Osteoblast (primary cell): ENCODE results near the gene SLC37A3. TPM values are rescaled to one million over a fixed set of nuclear protein-coding genes. Genes with fewer than 3 reads are reported as not detected.
"Not testable (repeated sequence)": the region's sequence is repeated elsewhere in the genome, so short reads cannot be mapped to it uniquely, and the experiment has no call there.

ENCODE experiments used
- DNase-seq: peaks from one replicate; pipeline ENCODE4 v3.0.0; 2011; ENCODE audit warnings: low spot score, mixed read lengths; ENCODE audit not compliant: insufficient read length; ENCODE audit errors: missing footprints
- H2AFZ ChIP-seq: 2 replicates; pipeline ENCODE4 v1.6.0; 2011; ENCODE audit warnings: mild to moderate bottlenecking, low read length
- H3K27ac ChIP-seq: 2 replicates; pipeline ENCODE4 v1.5.1; 2011; ENCODE audit warnings: mild to moderate bottlenecking, low read depth, low read length, moderate library complexity
- H3K27me3 ChIP-seq: 2 replicates; pipeline ENCODE4 v1.6.0; 2012; ENCODE audit warnings: mild to moderate bottlenecking, control low read depth, inconsistent platforms, low read length, moderate library complexity; ENCODE audit not compliant: insufficient read depth
- H3K36me3 ChIP-seq: 2 replicates; pipeline ENCODE4 v1.5.1; 2011; ENCODE audit warnings: mild to moderate bottlenecking, low read length, control low read depth, moderate library complexity; ENCODE audit not compliant: insufficient read depth
- H3K4me1 ChIP-seq: 2 replicates; pipeline ENCODE4 v1.5.1; 2011; ENCODE audit warnings: mild to moderate bottlenecking, low read length, control low read depth, moderate library complexity; ENCODE audit not compliant: insufficient read depth
- H3K4me2 ChIP-seq: 2 replicates; pipeline ENCODE4 v1.6.0; 2011; ENCODE audit warnings: mild to moderate bottlenecking, low read length; ENCODE audit not compliant: insufficient read depth
- H3K4me3 ChIP-seq: fragments of 200-600 bp; sonication (generic); 3 replicates; pipeline ENCODE4 v1.5.1; 2012; ENCODE audit warnings: mild to moderate bottlenecking, low read length, inconsistent platforms; ENCODE audit not compliant: insufficient read depth
- H3K79me2 ChIP-seq: 2 replicates; pipeline ENCODE4 v1.6.0; 2012; ENCODE audit warnings: mild to moderate bottlenecking, low read length, control low read depth, inconsistent platforms; ENCODE audit not compliant: insufficient read depth
- H3K9me3 ChIP-seq: 2 replicates; pipeline ENCODE4 v1.5.1; 2011; ENCODE audit warnings: low read depth, low read length, control low read depth
- H4K20me1 ChIP-seq: 2 replicates; pipeline ENCODE4 v1.6.0; 2012; ENCODE audit warnings: mild to moderate bottlenecking, low read length, control low read depth; ENCODE audit not compliant: insufficient read depth
- CTCF ChIP-seq: IDR thresholded peaks from 2 replicates; pipeline ENCODE4 v1.5.1; 2011; ENCODE audit warnings: mild to moderate bottlenecking, low read depth, low read length, moderate library complexity; ENCODE audit errors: extremely low read depth
- total RNA-seq: library from RNA; depleted of rRNA; stranded (reverse); fragments of >200 nt; gene quantifications from 2 replicates; pipeline ENCODE4 v1.2.3, GENCODE V29; 2012

Gene SLC37A3
- total RNA-seq, 1 donor, result 73.5 TPM

- no peaks in the 10 kb centered on the region for H3K79me2 ChIP-seq
- no peaks in the 10 kb centered on the region for H4K20me1 ChIP-seq
- no peaks in the 10 kb centered on the region for H3K36me3 ChIP-seq
- no peak overlapping the region for H3K27ac ChIP-seq
- H3K4me3 ChIP-seq, result no peak overlapping the region
- DNase-seq, result no peak
- no peaks in the 10 kb centered on the region for H3K27me3 ChIP-seq
- no peak overlapping the region for H2AFZ ChIP-seq
- H3K9me3 ChIP-seq, result no peaks in the 10 kb centered on the region
- no peak for TF ChIP-seq CTCF
- H3K4me1 ChIP-seq, result peaks cover 14% of the 10 kb centered on the region
- H3K4me2 ChIP-seq, result no peak overlapping the region
Measured at GRCh38 chr7:140312141-140312846, 86.0 kb downstream of the SLC37A3 start.

- not testable (repeated sequence) for H3K9me3 ChIP-seq, H3K4me3 ChIP-seq, H3K79me2 ChIP-seq, H2AFZ ChIP-seq, H3K4me2 ChIP-seq, H4K20me1 ChIP-seq, H3K27me3 ChIP-seq, DNase-seq, H3K27ac ChIP-seq, H3K4me1 ChIP-seq, H3K36me3 ChIP-seq
Measured at GRCh38 chr7:140311128-140311527, 87.2 kb downstream of the SLC37A3 start.

GRCh38 chr7:140310337-140311002 is 87.9 kb downstream of the SLC37A3 start:
- no peak overlapping the region for H3K4me3 ChIP-seq

GRCh38 chr7:140308060-140308459 is 90.3 kb downstream of the SLC37A3 start:
- no peaks in the 10 kb centered on the region for H3K9me3 ChIP-seq
- H3K4me1 ChIP-seq, result no peaks in the 10 kb centered on the region
- no peak overlapping the region for H3K27ac ChIP-seq
- no peaks in the 10 kb centered on the region for H3K79me2 ChIP-seq
- H3K4me3 ChIP-seq, result no peak overlapping the region
- no peaks in the 10 kb centered on the region for H3K36me3 ChIP-seq
- no peaks in the 10 kb centered on the region for H4K20me1 ChIP-seq
- TF ChIP-seq CTCF, result no peak
- no peaks in the 10 kb centered on the region for H3K27me3 ChIP-seq
- no peak overlapping the region for H2AFZ ChIP-seq
- no peak for DNase-seq
- no peak overlapping the region for H3K4me2 ChIP-seq

More at GRCh38 chr7:140310337-140311002, 87.9 kb downstream of the SLC37A3 start:
- no peak for DNase-seq
- Histone ChIP-seq H3K27ac (no peak overlapping the region), H3K27me3 (no peaks in the 10 kb centered on the region), H3K79me2 (no peaks in the 10 kb centered on the region), H3K4me2 (no peak overlapping the region), H3K4me1 (peaks cover 2% of the 10 kb centered on the region), H3K36me3 (no peaks in the 10 kb centered on the region), H4K20me1 (no peaks in the 10 kb centered on the region), H2AFZ (no peak overlapping the region), H3K9me3 (no peaks in the 10 kb centered on the region)
- TF ChIP-seq CTCF, result no peak
